Karpas-422 (cell line): Measurements from ENCODE around the gene BET1L. TPM values are rescaled to one million over a fixed set of nuclear protein-coding genes. Genes with fewer than 3 reads are reported as not detected.
"Not testable (repeated sequence)": the region's sequence is repeated elsewhere in the genome, so short reads cannot be mapped to it uniquely, and the experiment has no call there.

Experiments used
- DNase-seq: peaks from one replicate; pipeline ENCODE4 v3.0.0-alpha.2; 2015
- H2AFZ ChIP-seq: fragments of 200-600 bp; sonication (generic); 2 replicates; pipeline ENCODE4 v1.6.1; 2014; ENCODE audit warnings: antibody characterized with exemption, low read length, mixed read lengths
- H3K27ac ChIP-seq: fragments of 200-600 bp; sonication (generic); 2 replicates; pipeline ENCODE4 v1.5.1; 2014; ENCODE audit warnings: mild to moderate bottlenecking, low read length, moderate library complexity
- H3K27me3 ChIP-seq: fragments of 200-600 bp; sonication (generic); 2 replicates; pipeline ENCODE4 v1.6.1; 2014; ENCODE audit warnings: low read length, mixed read lengths
- H3K36me3 ChIP-seq: fragments of 200-600 bp; sonication (generic); 2 replicates; pipeline ENCODE4 v1.6.1; 2014; ENCODE audit warnings: low read length, mixed read lengths; ENCODE audit not compliant: insufficient read depth
- H3K4me1 ChIP-seq: fragments of 200-600 bp; sonication (generic); 2 replicates; pipeline ENCODE4 v1.6.1; 2014; ENCODE audit warnings: mild to moderate bottlenecking, low read length, mixed read lengths
- H3K4me2 ChIP-seq: fragments of 200-600 bp; sonication (generic); 2 replicates; pipeline ENCODE4 v1.6.1; 2014; ENCODE audit warnings: low read length, low read depth, mild to moderate bottlenecking; ENCODE audit not compliant: poor library complexity, severe bottlenecking
- H3K4me3 ChIP-seq: fragments of 200-600 bp; sonication (generic); 2 replicates; pipeline ENCODE4 v1.5.1; 2014; ENCODE audit warnings: mild to moderate bottlenecking, antibody characterized with exemption, low read length, mixed read lengths
- H3K79me2 ChIP-seq: fragments of 200-600 bp; sonication (generic); 2 replicates; pipeline ENCODE4 v1.6.1; 2014; ENCODE audit warnings: mild to moderate bottlenecking, low read length, mixed read lengths
- H3K9ac ChIP-seq: fragments of 200-600 bp; sonication (generic); 2 replicates; pipeline ENCODE4 v1.6.0; 2014; ENCODE audit warnings: low read length
- H3K9me2 ChIP-seq: fragments of 200-600 bp; sonication (generic), shearing (Covaris generic); replicated peaks from 2 replicates; pipeline ENCODE4 v1.6.0; 2014; ENCODE audit warnings: mild to moderate bottlenecking, low read length, moderate library complexity; ENCODE audit not compliant: insufficient read depth
- H3K9me3 ChIP-seq: fragments of 300-700, 200-600 bp; sonication (generic); 2 replicates; pipeline ENCODE4 v1.6.1; 2014; ENCODE audit warnings: low read length, mixed read lengths
- H4K20me1 ChIP-seq: fragments of 200-600 bp; sonication (generic); 2 replicates; pipeline ENCODE4 v1.6.1; 2014; ENCODE audit warnings: mild to moderate bottlenecking, antibody characterized with exemption, low read length, low read depth; ENCODE audit not compliant: insufficient read depth
- total RNA-seq: library from RNA; depleted of rRNA; stranded (reverse); fragments of >200 nt; shearing (Covaris generic); gene quantifications from 2 replicates; pipeline ENCODE4 v1.2.3, GENCODE V29; 2014; ENCODE audit warnings: low replicate concordance

Gene BET1L
- total RNA-seq, 1 experiment from 2014 or later = 16.8 TPM

DNA sequence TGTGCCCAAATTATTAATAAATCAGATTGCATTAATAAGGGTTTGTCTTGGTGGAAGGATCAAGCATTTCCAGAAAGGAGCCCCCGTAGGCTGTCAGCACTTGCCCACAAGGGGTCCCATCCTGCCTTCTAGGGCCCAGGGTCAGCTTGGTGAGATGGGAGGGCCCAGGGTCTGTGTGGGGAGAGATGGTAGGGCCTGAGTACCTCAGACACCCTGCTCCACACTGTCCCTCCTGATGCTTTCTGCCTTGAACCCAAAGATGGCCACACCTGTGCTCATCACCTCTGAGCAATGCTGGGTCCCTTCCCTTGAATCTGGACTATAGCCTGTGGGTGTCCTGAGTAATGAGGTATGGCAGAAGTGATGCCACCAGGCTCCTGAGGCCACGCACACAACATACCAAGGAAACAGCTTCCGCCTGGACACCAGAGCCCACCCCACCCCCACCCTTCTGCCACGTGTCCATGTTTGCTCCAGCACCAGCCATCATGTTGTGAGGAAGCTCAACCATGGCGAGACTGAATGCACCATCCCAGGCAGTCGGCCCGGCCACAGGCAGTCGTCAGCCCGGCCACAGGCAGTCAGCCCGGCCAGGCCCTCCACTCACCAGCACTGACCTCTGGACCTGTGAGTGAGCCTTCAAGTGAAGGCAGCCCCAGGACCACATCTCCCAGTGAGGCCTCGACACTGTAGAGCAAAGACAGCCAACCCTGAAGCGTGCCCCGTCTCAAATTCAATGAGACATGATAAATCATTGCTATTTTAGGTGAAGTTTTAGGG lies 6.8 kb downstream of the BET1L start:
- Histone ChIP-seq H4K20me1 (peaks cover 4% of the 10 kb centered on the region; the same call in 1 of the 2 replicates), H3K4me3 (no peak overlapping the region), H3K27ac (no peak overlapping the region), H3K36me3 (peaks cover 3% of the 10 kb centered on the region), H3K9me2 (no peaks in the 10 kb centered on the region), H3K9me3 (no peaks in the 10 kb centered on the region), H3K4me1 (no peaks in the 10 kb centered on the region), H3K27me3 (no peaks in the 10 kb centered on the region), H3K79me2 (peaks cover 1% of the 10 kb centered on the region; the same call in 1 of the 2 replicates), H3K4me2 (no peak overlapping the region), H2AFZ (no peak overlapping the region), H3K9ac (no peak overlapping the region)
- DNase-seq = no peak

DNA sequence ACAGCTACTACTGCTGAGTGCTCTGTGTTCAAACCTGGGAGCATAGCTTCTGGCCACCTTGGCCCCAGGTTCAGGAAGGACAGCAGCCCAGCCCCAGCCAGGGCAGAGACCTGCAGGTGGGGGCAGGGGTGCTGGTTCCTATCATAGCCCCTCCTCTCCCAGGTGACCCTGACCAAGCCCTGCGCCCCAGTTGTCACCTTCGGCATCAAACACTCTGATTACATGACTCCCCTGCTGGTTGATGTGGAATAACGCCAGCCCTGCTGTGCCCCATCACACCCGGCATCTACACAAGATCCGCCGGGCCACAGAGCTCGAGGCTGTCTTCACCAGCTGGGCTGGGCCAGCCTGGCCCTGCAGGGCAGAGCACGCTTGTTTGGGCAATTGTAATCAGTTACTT lies 7.4 kb downstream of the BET1L start:
- no peak overlapping the region for H3K4me2 ChIP-seq
- H3K27me3 ChIP-seq = no peaks in the 10 kb centered on the region
- DNase-seq = no peak
- H2AFZ ChIP-seq = no peak overlapping the region
- no peaks in the 10 kb centered on the region for H3K4me1 ChIP-seq
- no peaks in the 10 kb centered on the region for H3K79me2 ChIP-seq
- H3K4me3 ChIP-seq = no peak overlapping the region
- no peak overlapping the region for H3K9ac ChIP-seq
- no peaks in the 10 kb centered on the region for H3K9me2 ChIP-seq
- no peak overlapping the region for H3K27ac ChIP-seq
- no peaks in the 10 kb centered on the region for H3K9me3 ChIP-seq
- H3K36me3 ChIP-seq = no peaks in the 10 kb centered on the region
- no peaks in the 10 kb centered on the region for H4K20me1 ChIP-seq

DNA sequence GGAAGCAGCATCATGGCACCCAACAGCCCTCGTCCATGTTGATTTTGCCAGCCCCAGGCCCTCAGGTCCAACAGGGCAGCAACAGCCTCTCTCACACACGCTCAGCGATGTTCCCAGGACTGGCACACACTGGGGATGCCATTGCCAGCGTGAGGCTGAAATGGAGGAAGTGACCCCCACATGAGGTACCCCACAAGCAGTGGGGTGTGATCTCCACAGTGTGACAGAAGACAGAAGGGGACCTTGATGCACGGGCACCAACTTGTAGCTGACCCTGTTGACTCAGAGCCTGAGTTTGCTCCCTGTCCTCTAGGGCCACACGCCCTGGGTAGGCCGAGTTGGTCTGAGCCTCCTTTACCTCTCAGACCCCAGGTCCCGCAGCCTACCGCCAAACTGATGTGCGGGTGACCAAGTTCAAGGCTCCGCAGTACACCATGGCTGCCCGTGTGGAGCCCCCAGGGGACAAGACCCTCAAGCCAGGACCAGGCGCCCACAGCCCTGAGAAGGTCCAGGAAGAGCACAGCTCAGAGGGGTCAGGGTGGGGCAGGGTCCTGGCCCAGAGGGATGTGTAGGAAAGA lies 8.1 kb downstream of the BET1L start:
- no peaks in the 10 kb centered on the region for H3K27me3 ChIP-seq
- DNase-seq = no peak
- H3K27ac ChIP-seq = no peak overlapping the region
- H3K9me2 ChIP-seq = no peaks in the 10 kb centered on the region
- H3K4me1 ChIP-seq = no peaks in the 10 kb centered on the region
- H3K4me3 ChIP-seq = no peak overlapping the region
- H3K4me2 ChIP-seq = no peak overlapping the region
- no peak overlapping the region for H2AFZ ChIP-seq
- H3K36me3 ChIP-seq = no peaks in the 10 kb centered on the region
- H4K20me1 ChIP-seq = no peaks in the 10 kb centered on the region
- no peak overlapping the region for H3K9ac ChIP-seq
- no peaks in the 10 kb centered on the region for H3K79me2 ChIP-seq
- H3K9me3 ChIP-seq = no peaks in the 10 kb centered on the region

DNA sequence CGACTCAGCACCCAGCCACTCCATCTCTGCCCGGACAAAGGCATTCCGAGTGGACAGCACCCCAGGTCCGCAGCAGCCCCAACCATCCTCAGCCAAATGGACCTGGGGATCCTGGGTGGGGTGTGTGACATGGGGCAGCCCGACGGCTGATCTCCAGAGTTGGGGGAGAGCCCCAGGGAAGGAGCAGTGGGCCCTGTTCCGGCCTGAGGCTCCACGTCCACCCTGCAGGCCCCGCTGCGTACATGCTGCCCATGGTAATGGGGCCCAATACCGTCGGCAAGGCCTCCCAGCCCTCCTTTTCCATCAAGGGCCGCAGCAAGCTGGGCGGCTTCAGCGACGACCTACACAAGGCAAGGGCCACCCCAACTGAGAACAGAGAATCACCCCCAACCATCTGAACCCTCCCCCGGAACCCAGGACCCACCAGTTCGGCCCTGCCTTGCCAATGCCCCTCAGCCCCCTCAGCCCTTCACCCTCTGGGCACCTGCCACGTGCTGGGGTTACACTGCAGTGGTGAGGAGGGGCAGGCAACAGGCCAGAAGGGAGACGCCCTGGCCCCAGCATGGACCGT lies 8.9 kb downstream of the BET1L start:
- H3K27ac ChIP-seq = no peak overlapping the region
- H3K79me2 ChIP-seq = no peaks in the 10 kb centered on the region
- H3K4me2 ChIP-seq = no peak overlapping the region
- H4K20me1 ChIP-seq = no peaks in the 10 kb centered on the region
- H3K4me1 ChIP-seq = no peaks in the 10 kb centered on the region
- H2AFZ ChIP-seq = no peak overlapping the region
- no peaks in the 10 kb centered on the region for H3K9me2 ChIP-seq
- H3K9me3 ChIP-seq = no peaks in the 10 kb centered on the region
- no peak for DNase-seq
- no peaks in the 10 kb centered on the region for H3K36me3 ChIP-seq
- H3K9ac ChIP-seq = no peak overlapping the region
- no peak overlapping the region for H3K4me3 ChIP-seq
- H3K27me3 ChIP-seq = no peaks in the 10 kb centered on the region

DNA sequence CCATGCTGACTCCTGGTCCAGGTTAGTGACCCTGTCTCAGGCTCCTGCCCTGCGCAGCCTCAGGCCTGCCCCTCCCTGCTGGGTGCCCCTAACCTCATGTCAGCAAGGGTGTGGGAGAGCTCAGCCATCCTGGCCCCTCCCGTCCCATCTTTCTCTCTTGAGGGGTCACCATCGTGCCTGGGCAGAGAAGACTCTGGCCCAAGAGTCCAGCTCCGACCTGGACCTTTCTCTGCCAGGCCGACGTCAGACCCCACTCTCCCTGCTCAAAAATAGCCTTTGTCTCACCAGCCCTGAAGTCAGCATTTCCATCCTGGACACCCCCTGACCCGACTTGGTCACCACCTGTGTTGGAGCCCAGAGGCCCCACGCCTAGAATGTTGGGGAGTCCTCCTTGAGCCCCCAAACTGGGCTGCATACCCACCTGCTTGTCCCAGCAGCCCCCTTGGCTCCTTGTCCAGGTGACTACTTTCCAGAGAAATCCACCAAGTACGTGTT lies 9.4 kb downstream of the BET1L start:
- Histone ChIP-seq H2AFZ (no peak overlapping the region), H3K4me3 (no peak overlapping the region), H3K79me2 (no peaks in the 10 kb centered on the region), H3K27ac (no peak overlapping the region), H3K27me3 (no peaks in the 10 kb centered on the region), H4K20me1 (no peaks in the 10 kb centered on the region), H3K9me3 (no peaks in the 10 kb centered on the region), H3K36me3 (no peaks in the 10 kb centered on the region), H3K4me1 (no peaks in the 10 kb centered on the region), H3K9ac (no peak overlapping the region), H3K9me2 (no peaks in the 10 kb centered on the region), H3K4me2 (no peak overlapping the region)
- no peak for DNase-seq

DNA sequence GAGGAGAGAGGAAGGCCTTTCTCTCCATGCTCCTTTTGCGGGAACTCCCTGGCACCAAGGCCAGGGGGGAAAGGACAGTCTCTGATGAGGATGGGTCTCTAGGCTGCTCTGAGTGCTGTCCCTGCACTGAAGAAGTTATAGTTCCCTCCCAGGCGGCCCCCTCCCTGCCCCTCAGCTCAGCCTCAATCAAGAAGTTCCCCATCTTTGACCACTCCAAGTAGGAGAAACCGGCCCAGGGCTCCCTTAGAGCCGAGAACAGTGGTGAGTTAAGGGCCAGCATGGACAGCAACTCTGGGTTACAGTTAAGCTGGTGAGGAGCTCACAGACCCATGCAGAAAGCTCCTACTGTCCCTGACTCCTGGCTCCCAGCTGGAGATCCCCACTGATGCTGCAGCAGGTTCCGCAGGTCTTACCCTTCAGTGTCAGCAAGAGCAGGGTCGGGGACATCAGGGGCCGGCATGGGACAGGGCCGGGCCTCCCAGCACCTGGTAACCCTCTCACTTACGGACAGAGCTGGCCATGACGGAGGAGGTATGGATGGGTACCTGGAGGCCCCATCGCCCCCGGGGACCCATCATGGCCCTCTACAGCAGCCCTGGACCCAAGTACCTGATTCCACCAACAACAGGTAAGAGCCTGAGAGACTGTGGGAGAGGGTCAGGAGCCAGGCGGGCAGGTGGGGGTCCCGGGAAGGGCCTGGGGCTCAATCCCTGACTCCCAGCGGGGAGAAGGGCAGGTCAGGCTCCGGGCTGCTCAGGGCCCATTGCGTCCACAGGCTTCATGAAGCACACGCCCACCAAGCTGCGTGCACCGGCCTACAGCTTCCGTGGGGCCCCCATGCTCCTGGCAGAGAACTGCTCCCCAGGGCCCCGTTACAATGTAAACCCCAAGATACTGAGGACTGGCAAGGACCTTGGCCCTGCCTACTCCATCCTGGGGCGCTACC lies 10.1 kb downstream of the BET1L start:
- DNase-seq = no peak
- H3K36me3 ChIP-seq = no peaks in the 10 kb centered on the region
- no peak overlapping the region for H3K9ac ChIP-seq
- no peak overlapping the region for H3K4me2 ChIP-seq
- no peak overlapping the region for H3K4me3 ChIP-seq
- H3K27me3 ChIP-seq = no peaks in the 10 kb centered on the region
- H3K9me2 ChIP-seq = no peaks in the 10 kb centered on the region
- no peaks in the 10 kb centered on the region for H4K20me1 ChIP-seq
- no peak overlapping the region for H2AFZ ChIP-seq
- H3K79me2 ChIP-seq = no peaks in the 10 kb centered on the region
- no peak overlapping the region for H3K27ac ChIP-seq
- H3K9me3 ChIP-seq = no peaks in the 10 kb centered on the region
- H3K4me1 ChIP-seq = no peaks in the 10 kb centered on the region

DNA sequence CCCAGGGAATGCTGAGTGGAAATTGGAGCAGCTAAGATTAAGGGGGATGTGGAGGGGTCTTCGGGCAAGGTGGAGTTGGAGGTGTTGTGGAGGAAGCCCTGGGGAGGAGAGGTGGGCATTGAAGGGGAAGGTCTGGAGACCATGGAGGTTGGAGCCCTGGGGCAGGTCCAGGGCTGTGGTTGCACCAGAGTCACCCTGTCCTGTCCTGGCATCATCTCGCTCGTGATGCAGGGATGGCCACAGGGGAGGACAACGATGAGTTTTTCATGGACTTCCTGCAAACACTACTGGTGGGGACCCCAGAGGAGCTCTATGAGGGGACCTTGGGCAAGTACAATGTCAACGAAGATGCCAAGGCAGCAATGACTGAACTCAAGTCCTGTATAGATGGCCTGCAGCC lies 13.7 kb downstream of the BET1L start:
- DNase-seq, H4K20me1 ChIP-seq, H3K9me3 ChIP-seq, H3K79me2 ChIP-seq, H3K27ac ChIP-seq, H2AFZ ChIP-seq, H3K9me2 ChIP-seq, H3K4me1 ChIP-seq, H3K4me2 ChIP-seq, H3K4me3 ChIP-seq, H3K27me3 ChIP-seq, H3K9ac ChIP-seq, H3K36me3 ChIP-seq: not testable (repeated sequence)

DNA sequence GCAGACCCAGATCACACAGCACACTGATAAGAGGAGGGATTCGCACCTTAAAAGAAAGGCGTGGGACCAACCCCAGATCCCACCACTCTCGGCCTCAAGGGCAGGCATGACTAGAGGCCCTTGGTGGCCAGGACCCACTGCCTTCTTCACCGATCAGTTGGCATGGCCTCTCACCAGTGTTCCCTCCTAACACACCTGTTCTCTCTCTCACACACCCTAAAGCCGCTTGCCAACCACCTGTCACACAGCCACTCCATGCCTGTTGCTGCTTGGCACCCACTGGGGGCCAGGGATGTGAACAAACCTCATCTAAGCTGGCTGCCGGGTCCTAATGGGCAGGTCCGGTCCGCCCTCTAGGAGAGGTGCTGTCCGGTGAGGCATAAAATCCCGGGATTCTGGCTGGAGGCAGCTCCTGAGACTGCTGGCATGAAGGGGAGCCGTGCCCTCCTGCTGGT lies 14.5 kb downstream of the BET1L start, which contains the start of gene SCGB1C1:
Gene SCGB1C1, plus strand, starts transcription at position 405 of the 455 bp plus-strand sequence. Its CDS starts 22 bp downstream, at position 427.
- not testable (repeated sequence) for H3K4me2 ChIP-seq, H3K9ac ChIP-seq, H3K4me3 ChIP-seq, H3K36me3 ChIP-seq, H3K79me2 ChIP-seq, H4K20me1 ChIP-seq, H3K4me1 ChIP-seq, H2AFZ ChIP-seq, H3K9me2 ChIP-seq, H3K9me3 ChIP-seq, H3K27ac ChIP-seq, DNase-seq, H3K27me3 ChIP-seq
